Osteoblast (primary cell): Measurements from ENCODE around the gene LCOR. TPM values are rescaled to one million over a fixed set of nuclear protein-coding genes. Genes with fewer than 3 reads are reported as not detected.

Source experiments
- DNase-seq: peaks from one replicate; pipeline ENCODE4 v3.0.0; 2011; ENCODE audit warnings: low spot score, mixed read lengths; ENCODE audit not compliant: insufficient read length; ENCODE audit errors: missing footprints
- H2AFZ ChIP-seq: 2 replicates; pipeline ENCODE4 v1.6.0; 2011; ENCODE audit warnings: mild to moderate bottlenecking, low read length
- H3K27ac ChIP-seq: 2 replicates; pipeline ENCODE4 v1.5.1; 2011; ENCODE audit warnings: mild to moderate bottlenecking, low read depth, low read length, moderate library complexity
- H3K27me3 ChIP-seq: 2 replicates; pipeline ENCODE4 v1.6.0; 2012; ENCODE audit warnings: mild to moderate bottlenecking, control low read depth, inconsistent platforms, low read length, moderate library complexity; ENCODE audit not compliant: insufficient read depth
- H3K36me3 ChIP-seq: 2 replicates; pipeline ENCODE4 v1.5.1; 2011; ENCODE audit warnings: mild to moderate bottlenecking, low read length, control low read depth, moderate library complexity; ENCODE audit not compliant: insufficient read depth
- H3K4me1 ChIP-seq: 2 replicates; pipeline ENCODE4 v1.5.1; 2011; ENCODE audit warnings: mild to moderate bottlenecking, low read length, control low read depth, moderate library complexity; ENCODE audit not compliant: insufficient read depth
- H3K4me2 ChIP-seq: 2 replicates; pipeline ENCODE4 v1.6.0; 2011; ENCODE audit warnings: mild to moderate bottlenecking, low read length; ENCODE audit not compliant: insufficient read depth
- H3K4me3 ChIP-seq: fragments of 200-600 bp; sonication (generic); 3 replicates; pipeline ENCODE4 v1.5.1; 2012; ENCODE audit warnings: mild to moderate bottlenecking, low read length, inconsistent platforms; ENCODE audit not compliant: insufficient read depth
- H3K79me2 ChIP-seq: 2 replicates; pipeline ENCODE4 v1.6.0; 2012; ENCODE audit warnings: mild to moderate bottlenecking, low read length, control low read depth, inconsistent platforms; ENCODE audit not compliant: insufficient read depth
- H3K9me3 ChIP-seq: 2 replicates; pipeline ENCODE4 v1.5.1; 2011; ENCODE audit warnings: low read depth, low read length, control low read depth
- H4K20me1 ChIP-seq: 2 replicates; pipeline ENCODE4 v1.6.0; 2012; ENCODE audit warnings: mild to moderate bottlenecking, low read length, control low read depth; ENCODE audit not compliant: insufficient read depth
- CTCF ChIP-seq: IDR thresholded peaks from 2 replicates; pipeline ENCODE4 v1.5.1; 2011; ENCODE audit warnings: mild to moderate bottlenecking, low read depth, low read length, moderate library complexity; ENCODE audit errors: extremely low read depth
- total RNA-seq: library from RNA; depleted of rRNA; stranded (reverse); fragments of >200 nt; gene quantifications from 2 replicates; pipeline ENCODE4 v1.2.3, GENCODE V29; 2012

Gene LCOR
- total RNA-seq, 1 donor = 19.2 TPM

GRCh38 chr10:97004591-97004990 lies 172.5 kb downstream of the LCOR start:
- peak; percentile 69 for DNase-seq
- no peak for TF ChIP-seq CTCF
- Histone ChIP-seq H4K20me1 (no peaks in the 10 kb centered on the region), H3K27ac (no peak overlapping the region), H3K4me3 (no peak overlapping the region), H3K36me3 (no peaks in the 10 kb centered on the region), H3K4me2 (no peak overlapping the region), H3K9me3 (peaks cover 1% of the 10 kb centered on the region), H2AFZ (no peak overlapping the region), H3K4me1 (peaks cover 3% of the 10 kb centered on the region), H3K79me2 (no peaks in the 10 kb centered on the region), H3K27me3 (no peaks in the 10 kb centered on the region)

GRCh38 chr10:97005349-97005748 lies 173.3 kb downstream of the LCOR start:
- Histone ChIP-seq H4K20me1 (no peaks in the 10 kb centered on the region), H3K4me2 (no peak overlapping the region), H2AFZ (no peak overlapping the region), H3K36me3 (no peaks in the 10 kb centered on the region), H3K27me3 (no peaks in the 10 kb centered on the region), H3K9me3 (peaks cover 1% of the 10 kb centered on the region), H3K27ac (no peak overlapping the region), H3K79me2 (no peaks in the 10 kb centered on the region), H3K4me1 (peaks cover 3% of the 10 kb centered on the region), H3K4me3 (no peak overlapping the region)
- no peak for TF ChIP-seq CTCF
- peak; percentile 67 for DNase-seq

GRCh38 chr10:97006364-97006763 lies 174.3 kb downstream of the LCOR start:
- Histone ChIP-seq H3K27ac (no peak overlapping the region), H3K9me3 (peaks cover 1% of the 10 kb centered on the region), H4K20me1 (no peaks in the 10 kb centered on the region), H3K27me3 (no peaks in the 10 kb centered on the region), H3K36me3 (no peaks in the 10 kb centered on the region), H3K4me3 (no peak overlapping the region), H3K4me1 (no peaks in the 10 kb centered on the region), H3K4me2 (no peak overlapping the region), H3K79me2 (no peaks in the 10 kb centered on the region), H2AFZ (no peak overlapping the region)
- DNase-seq = no peak
- TF ChIP-seq CTCF = no peak

GRCh38 chr10:97007417-97007816 lies 175.3 kb downstream of the LCOR start:
- H3K27ac ChIP-seq = no peak overlapping the region
- peaks cover 1% of the 10 kb centered on the region for H3K9me3 ChIP-seq
- H3K36me3 ChIP-seq = no peaks in the 10 kb centered on the region
- no peak overlapping the region for H3K4me2 ChIP-seq
- H3K4me1 ChIP-seq = no peaks in the 10 kb centered on the region
- no peaks in the 10 kb centered on the region for H3K79me2 ChIP-seq
- no peaks in the 10 kb centered on the region for H4K20me1 ChIP-seq
- no peak overlapping the region for H3K4me3 ChIP-seq
- no peak overlapping the region for H2AFZ ChIP-seq
- H3K27me3 ChIP-seq = no peaks in the 10 kb centered on the region
- no peak for DNase-seq
- no peak for TF ChIP-seq CTCF
